Measurements from ENCODE around the gene ABHD16B. TPM values are rescaled to one million over a fixed set of nuclear protein-coding genes. Genes with fewer than 3 reads are reported as not detected.
A peak's percentile ranks its signal among the peaks of the same experiment; 100 is the strongest.

ABHD16B gene
- total and polyA plus RNA-seq, 2 of the 13 experiments (the other 11 are each of a cell fraction or from before 2014, with no cell fraction given): not detected

DNA sequence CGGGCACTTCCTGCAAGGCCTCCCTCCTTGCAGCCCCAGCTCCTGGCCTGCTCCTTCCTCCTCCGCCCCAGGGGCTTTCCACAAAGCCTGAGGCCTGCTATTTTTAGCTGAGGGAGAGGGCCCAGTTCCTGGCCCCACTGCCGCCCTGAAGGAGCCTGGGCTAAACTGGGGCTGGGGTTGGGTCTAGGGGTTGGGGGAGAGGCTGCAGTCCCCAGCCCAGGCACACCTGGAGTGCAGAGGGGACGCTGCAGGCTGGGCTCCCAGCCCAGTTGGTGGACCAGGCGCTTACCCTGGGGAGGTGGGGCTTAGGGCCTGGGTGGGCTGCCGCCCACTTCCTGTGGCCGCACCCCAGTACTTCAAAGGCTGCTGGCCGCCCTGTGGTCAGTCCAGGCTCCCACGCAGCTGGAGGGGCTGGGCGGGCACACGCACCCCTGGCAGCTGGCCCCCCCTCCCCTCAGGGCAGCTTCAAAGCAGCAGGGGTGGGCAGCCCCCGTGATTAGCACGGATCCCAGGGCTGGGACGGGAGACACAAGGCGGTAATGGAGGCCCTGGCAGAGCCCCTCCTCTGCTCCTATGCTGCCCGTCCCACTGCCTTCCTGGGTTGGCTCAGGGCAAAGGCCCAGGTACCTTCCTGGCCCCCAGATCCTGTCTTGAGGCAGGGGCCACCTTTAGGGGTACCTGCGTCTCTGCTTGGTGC lies 7.1 kb upstream of the ABHD16B start (continued):
- TF ChIP-seq, protein P1, sequence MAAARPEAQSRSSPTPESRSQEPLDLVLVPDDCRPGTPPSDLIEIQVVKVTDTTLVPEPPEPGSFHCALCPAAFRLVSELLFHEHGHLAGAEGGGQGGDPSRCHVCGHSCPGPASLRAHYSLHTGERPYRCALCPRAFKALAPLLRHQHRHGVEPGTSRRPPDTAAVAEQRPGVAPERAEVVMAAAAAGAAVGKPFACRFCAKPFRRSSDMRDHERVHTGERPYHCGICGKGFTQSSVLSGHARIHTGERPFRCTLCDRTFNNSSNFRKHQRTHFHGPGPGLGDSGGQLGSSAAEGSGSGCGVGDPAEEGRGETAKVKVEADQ (CRISPR knock-in tag; IDR thresholded peaks at IDR 0.05; ENCODE audit: borderline replicate concordance): no peak
- TF ChIP-seq RBM39 (IDR thresholded peaks at IDR 0.05; ENCODE audit: low read depth, low read length, poor library complexity, severe bottlenecking) (no peak), ZNF552 (CRISPR knock-in tag; IDR thresholded peaks at IDR 0.05; ENCODE audit: borderline replicate concordance) (no peak), ZNF891 (CRISPR knock-in tag; IDR thresholded peaks at IDR 0.05) (no peak; the same call in 1 of the 2 replicates), TOE1 (CRISPR knock-in tag; IDR thresholded peaks at IDR 0.05) (no peak), ZBTB4 (CRISPR knock-in tag; IDR thresholded peaks at IDR 0.05; ENCODE audit: borderline replicate concordance) (0 out of 2 replicates have a peak, but pooled peaks have one; percentile 11), TCF7 (IDR thresholded peaks at IDR 0.05; ENCODE audit: low read depth) (peak; percentile 91), WIZ (CRISPR knock-in tag; IDR thresholded peaks at IDR 0.05) (no peak), NBN (conservative IDR thresholded peaks at IDR 0.05) (no peak), SCMH1 (CRISPR knock-in tag; IDR thresholded peaks at IDR 0.05; ENCODE audit: borderline replicate concordance) (no peak), TFE3 (CRISPR knock-in tag; IDR thresholded peaks at IDR 0.05) (no peak), MLLT10 (CRISPR knock-in tag; IDR thresholded peaks at IDR 0.05) (no peak), ZNF766 (CRISPR knock-in tag; IDR thresholded peaks at IDR 0.05; ENCODE audit: borderline replicate concordance) (no peak; the same call in none of the 2 replicates), ISL2 (CRISPR knock-in tag; IDR thresholded peaks at IDR 0.05) (peak; percentile 38), BCLAF1 (IDR thresholded peaks at IDR 0.05) (no peak), ZNF337 (CRISPR knock-in tag; IDR thresholded peaks at IDR 0.05; ENCODE audit: borderline replicate concordance, low read depth) (peak; percentile 71; the same call in 1 of the 2 replicates)
- TF ChIP-seq, protein P2, sequence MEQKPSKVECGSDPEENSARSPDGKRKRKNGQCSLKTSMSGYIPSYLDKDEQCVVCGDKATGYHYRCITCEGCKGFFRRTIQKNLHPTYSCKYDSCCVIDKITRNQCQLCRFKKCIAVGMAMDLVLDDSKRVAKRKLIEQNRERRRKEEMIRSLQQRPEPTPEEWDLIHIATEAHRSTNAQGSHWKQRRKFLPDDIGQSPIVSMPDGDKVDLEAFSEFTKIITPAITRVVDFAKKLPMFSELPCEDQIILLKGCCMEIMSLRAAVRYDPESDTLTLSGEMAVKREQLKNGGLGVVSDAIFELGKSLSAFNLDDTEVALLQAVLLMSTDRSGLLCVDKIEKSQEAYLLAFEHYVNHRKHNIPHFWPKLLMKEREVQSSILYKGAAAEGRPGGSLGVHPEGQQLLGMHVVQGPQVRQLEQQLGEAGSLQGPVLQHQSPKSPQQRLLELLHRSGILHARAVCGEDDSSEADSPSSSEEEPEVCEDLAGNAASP (CRISPR knock-in tag; IDR thresholded peaks at IDR 0.05; ENCODE audit: borderline replicate concordance): peak; percentile 35; the same call in 1 of the 2 replicates
- TF ChIP-seq, protein P3, sequence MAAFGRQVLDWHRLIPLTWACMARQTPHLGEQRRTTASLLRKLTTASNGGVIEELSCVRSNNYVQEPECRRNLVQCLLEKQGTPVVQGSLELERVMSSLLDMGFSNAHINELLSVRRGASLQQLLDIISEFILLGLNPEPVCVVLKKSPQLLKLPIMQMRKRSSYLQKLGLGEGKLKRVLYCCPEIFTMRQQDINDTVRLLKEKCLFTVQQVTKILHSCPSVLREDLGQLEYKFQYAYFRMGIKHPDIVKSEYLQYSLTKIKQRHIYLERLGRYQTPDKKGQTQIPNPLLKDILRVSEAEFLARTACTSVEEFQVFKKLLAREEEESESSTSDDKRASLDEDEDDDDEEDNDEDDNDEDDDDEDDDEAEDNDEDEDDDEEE (CRISPR knock-in tag; IDR thresholded peaks at IDR 0.05): no peak

Measured in HepG2 (cell line).